ENCODE results near the gene PRPH.

Gene PRPH

GRCh38 chr12:49340095-49340870 is 45.3 kb downstream of the PRPH start:
- ATAC-seq = no peak
- TF ChIP-seq PPARA (CRISPR knock-in tag; IDR thresholded peaks at IDR 0.05; ENCODE audit: borderline replicate concordance) (no peak), POU6F1 (CRISPR knock-in tag; IDR thresholded peaks at IDR 0.05; ENCODE audit: borderline replicate concordance, low read depth) (no peak), PATZ1 (CRISPR knock-in tag; IDR thresholded peaks at IDR 0.05; ENCODE audit: borderline replicate concordance) (no peak), CSDC2 (CRISPR knock-in tag; IDR thresholded peaks at IDR 0.05) (no peak), GLIS3 (CRISPR knock-in tag; IDR thresholded peaks at IDR 0.05) (no peak), OSR1 (CRISPR knock-in tag; IDR thresholded peaks at IDR 0.05) (no peak), TCF4 (CRISPR knock-in tag; IDR thresholded peaks at IDR 0.05; ENCODE audit: borderline replicate concordance) (no peak), ZFP3 (CRISPR knock-in tag; IDR thresholded peaks at IDR 0.05) (no peak), ARNTL (CRISPR knock-in tag; IDR thresholded peaks at IDR 0.05; ENCODE audit: borderline replicate concordance, low read depth) (no peak), ZC3H10 (CRISPR knock-in tag; IDR thresholded peaks at IDR 0.05) (no peak)

GRCh38 chr12:49340971-49341776 is 46.2 kb downstream of the PRPH start:
- TF ChIP-seq ZNF8 (CRISPR knock-in tag; IDR thresholded peaks at IDR 0.05) = no peak
- no peak for TF ChIP-seq OSR1 (CRISPR knock-in tag; IDR thresholded peaks at IDR 0.05)
- no peak for TF ChIP-seq ARNTL (CRISPR knock-in tag; IDR thresholded peaks at IDR 0.05; ENCODE audit: borderline replicate concordance, low read depth)
- no peak for TF ChIP-seq ZNF70 (CRISPR knock-in tag; IDR thresholded peaks at IDR 0.05)
- no peak for TF ChIP-seq GLIS3 (CRISPR knock-in tag; IDR thresholded peaks at IDR 0.05)
- no peak for TF ChIP-seq PPARA (CRISPR knock-in tag; IDR thresholded peaks at IDR 0.05; ENCODE audit: borderline replicate concordance)
- no peak for TF ChIP-seq RARB (CRISPR knock-in tag; IDR thresholded peaks at IDR 0.05)
- TF ChIP-seq BACH2 (CRISPR knock-in tag; IDR thresholded peaks at IDR 0.05; ENCODE audit: borderline replicate concordance) = no peak
- TF ChIP-seq SNAI2 (CRISPR knock-in tag; IDR thresholded peaks at IDR 0.05) = no peak
- no peak for TF ChIP-seq ZFP3 (CRISPR knock-in tag; IDR thresholded peaks at IDR 0.05)
- no peak for TF ChIP-seq ISL1 (CRISPR knock-in tag; IDR thresholded peaks at IDR 0.05)
- no peak for TF ChIP-seq ZC3H10 (CRISPR knock-in tag; IDR thresholded peaks at IDR 0.05)
- TF ChIP-seq ZFP30 (CRISPR knock-in tag; IDR thresholded peaks at IDR 0.05) = no peak
- TF ChIP-seq TCF4 (CRISPR knock-in tag; IDR thresholded peaks at IDR 0.05; ENCODE audit: borderline replicate concordance) = no peak
- TF ChIP-seq TSHZ2 (CRISPR knock-in tag; IDR thresholded peaks at IDR 0.05) = no peak
- TF ChIP-seq ESRRG (CRISPR knock-in tag; IDR thresholded peaks at IDR 0.05) = no peak
- no peak for TF ChIP-seq CSRNP3 (CRISPR knock-in tag; IDR thresholded peaks at IDR 0.05)
- no peak for TF ChIP-seq CREB5 (CRISPR knock-in tag; IDR thresholded peaks at IDR 0.05; ENCODE audit: low read depth)
- ATAC-seq = no peak
